ENCODE data around the gene AGAP3. TPM values are rescaled to one million over a fixed set of nuclear protein-coding genes. Genes with fewer than 3 reads are reported as not detected.

The AGAP3 gene
- total RNA-seq, 1 experiment from 2014 or later, result 103 TPM

DNA sequence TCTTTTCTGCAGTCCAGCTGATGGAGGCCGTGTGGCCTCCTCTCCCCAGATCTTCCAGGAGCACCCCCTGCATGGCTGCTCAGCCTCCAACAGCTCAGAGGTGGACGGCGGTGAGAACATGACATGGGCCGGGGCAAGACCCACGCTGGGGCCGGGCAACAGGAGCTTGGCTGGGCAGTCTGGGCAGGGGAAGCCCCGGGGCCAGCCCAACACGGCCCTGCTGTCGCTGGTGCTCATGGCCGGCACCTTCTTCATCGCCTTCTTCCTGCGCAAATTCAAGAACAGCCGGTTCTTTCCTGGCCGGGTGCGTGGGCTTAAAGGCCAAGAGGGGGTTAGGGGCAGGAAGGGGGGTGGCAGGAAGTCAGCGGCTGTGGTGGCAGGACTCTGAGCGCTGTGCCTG lies 12.3 kb upstream of the AGAP3 start:
- intact Hi-C loops (cut with micrococcal nuclease; ENCODE audit: unreplicated experiment) (no loop called here), in situ Hi-C loops (cut with HindIII; ENCODE audit: low pct_unique_long_range_greater_than_20kb, low sequenced_read_pairs) (no loop called here)
- H3K36me3 ChIP-seq (ENCODE audit: control insufficient read depth, insufficient read depth, low read length), result peaks cover 4% of the 10 kb centered on the region; the same call in 1 of the 2 replicates
- H3K4me1 ChIP-seq (ENCODE audit: control insufficient read depth, insufficient read depth, low read length), result peaks cover 37% of the 10 kb centered on the region
- H3K27ac ChIP-seq (ENCODE audit: low read length), result no peak overlapping the region
- no peak overlapping the region for H3K4me3 ChIP-seq (ENCODE audit: low read depth in 2 of 2, low read length in 2 of 2)
- no peaks in the 10 kb centered on the region for H3K27me3 ChIP-seq (ENCODE audit: control insufficient read depth, insufficient read depth, low read length)
- CTCF ChIA-PET, result interaction anchor here (0.7 kb wide), 1 partner anchor 12 kb away, joined by 3 read pairs; no protein-coding TSS in a partner anchor
- no TSS peak for BruUV-seq (replicated peaks)
- TF ChIP-seq, protein P1, sequence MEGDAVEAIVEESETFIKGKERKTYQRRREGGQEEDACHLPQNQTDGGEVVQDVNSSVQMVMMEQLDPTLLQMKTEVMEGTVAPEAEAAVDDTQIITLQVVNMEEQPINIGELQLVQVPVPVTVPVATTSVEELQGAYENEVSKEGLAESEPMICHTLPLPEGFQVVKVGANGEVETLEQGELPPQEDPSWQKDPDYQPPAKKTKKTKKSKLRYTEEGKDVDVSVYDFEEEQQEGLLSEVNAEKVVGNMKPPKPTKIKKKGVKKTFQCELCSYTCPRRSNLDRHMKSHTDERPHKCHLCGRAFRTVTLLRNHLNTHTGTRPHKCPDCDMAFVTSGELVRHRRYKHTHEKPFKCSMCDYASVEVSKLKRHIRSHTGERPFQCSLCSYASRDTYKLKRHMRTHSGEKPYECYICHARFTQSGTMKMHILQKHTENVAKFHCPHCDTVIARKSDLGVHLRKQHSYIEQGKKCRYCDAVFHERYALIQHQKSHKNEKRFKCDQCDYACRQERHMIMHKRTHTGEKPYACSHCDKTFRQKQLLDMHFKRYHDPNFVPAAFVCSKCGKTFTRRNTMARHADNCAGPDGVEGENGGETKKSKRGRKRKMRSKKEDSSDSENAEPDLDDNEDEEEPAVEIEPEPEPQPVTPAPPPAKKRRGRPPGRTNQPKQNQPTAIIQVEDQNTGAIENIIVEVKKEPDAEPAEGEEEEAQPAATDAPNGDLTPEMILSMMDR (IDR thresholded peaks at IDR 0.05), result no peak
- TF ChIP-seq SIN3A (IDR thresholded peaks at IDR 0.05; ENCODE audit: borderline replicate concordance, insufficient read depth, low read depth, low read length) (no peak), POLR2AphosphoS5 (IDR thresholded peaks at IDR 0.05; ENCODE audit: low read depth, low read length) (no peak), TCF7L2 (IDR thresholded peaks at IDR 0.05; ENCODE audit: low read depth, low read length) (no peak)
- TF ChIP-seq, protein P2, sequence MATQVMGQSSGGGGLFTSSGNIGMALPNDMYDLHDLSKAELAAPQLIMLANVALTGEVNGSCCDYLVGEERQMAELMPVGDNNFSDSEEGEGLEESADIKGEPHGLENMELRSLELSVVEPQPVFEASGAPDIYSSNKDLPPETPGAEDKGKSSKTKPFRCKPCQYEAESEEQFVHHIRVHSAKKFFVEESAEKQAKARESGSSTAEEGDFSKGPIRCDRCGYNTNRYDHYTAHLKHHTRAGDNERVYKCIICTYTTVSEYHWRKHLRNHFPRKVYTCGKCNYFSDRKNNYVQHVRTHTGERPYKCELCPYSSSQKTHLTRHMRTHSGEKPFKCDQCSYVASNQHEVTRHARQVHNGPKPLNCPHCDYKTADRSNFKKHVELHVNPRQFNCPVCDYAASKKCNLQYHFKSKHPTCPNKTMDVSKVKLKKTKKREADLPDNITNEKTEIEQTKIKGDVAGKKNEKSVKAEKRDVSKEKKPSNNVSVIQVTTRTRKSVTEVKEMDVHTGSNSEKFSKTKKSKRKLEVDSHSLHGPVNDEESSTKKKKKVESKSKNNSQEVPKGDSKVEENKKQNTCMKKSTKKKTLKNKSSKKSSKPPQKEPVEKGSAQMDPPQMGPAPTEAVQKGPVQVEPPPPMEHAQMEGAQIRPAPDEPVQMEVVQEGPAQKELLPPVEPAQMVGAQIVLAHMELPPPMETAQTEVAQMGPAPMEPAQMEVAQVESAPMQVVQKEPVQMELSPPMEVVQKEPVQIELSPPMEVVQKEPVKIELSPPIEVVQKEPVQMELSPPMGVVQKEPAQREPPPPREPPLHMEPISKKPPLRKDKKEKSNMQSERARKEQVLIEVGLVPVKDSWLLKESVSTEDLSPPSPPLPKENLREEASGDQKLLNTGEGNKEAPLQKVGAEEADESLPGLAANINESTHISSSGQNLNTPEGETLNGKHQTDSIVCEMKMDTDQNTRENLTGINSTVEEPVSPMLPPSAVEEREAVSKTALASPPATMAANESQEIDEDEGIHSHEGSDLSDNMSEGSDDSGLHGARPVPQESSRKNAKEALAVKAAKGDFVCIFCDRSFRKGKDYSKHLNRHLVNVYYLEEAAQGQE (IDR thresholded peaks at IDR 0.05; ENCODE audit: insufficient read depth in 1 of 2, low read depth in 2 of 2, low read length in 1 of 2), result no peak
- ATAC-seq (no peak), DNase-seq (ENCODE audit: low read depth, low spot score) (no peak)
- POLR2A ChIA-PET, result no interaction called here
- H3K9me3 ChIP-seq (ENCODE audit: control insufficient read depth, insufficient read depth, low read depth, low read length), result no peaks in the 10 kb centered on the region

DNA sequence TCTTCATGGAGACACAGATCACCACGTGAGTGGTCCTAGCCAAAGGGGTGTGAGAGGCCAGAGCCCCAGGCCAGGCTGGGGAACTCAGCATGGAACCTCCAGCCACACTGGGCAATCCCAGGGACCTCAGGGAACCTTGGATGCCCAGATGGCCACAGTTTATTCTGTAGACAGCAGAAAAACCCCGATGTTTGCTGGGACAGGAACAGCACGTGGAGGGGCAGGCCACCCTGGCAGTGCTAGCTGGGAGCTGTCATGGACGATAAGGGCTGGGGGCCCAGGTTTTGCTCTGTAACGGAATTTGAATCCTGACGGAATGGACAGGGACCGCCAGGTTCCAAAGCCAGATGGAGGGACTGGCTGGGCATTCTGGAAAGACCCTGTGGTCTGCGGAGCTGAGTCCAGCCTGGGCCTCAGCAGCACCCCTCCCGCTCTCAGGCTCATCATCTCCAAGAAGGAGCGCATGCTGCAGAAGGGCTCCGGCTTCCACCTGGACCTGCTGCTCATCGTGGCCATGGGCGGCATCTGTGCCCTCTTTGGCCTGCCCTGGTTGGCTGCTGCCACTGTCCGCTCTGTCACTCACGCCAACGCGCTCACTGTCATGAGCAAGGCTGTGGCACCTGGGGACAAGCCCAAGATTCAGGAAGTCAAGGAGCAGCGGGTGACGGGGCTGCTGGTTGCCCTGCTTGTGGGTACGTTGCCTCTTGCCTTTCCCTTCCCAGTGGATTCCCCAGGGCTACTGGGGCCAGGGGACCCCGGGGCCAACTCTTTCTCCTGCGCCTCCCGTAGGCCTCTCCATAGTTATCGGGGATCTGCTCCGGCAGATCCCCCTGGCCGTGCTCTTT lies 11.2 kb upstream of the AGAP3 start:
- no TSS peak for BruUV-seq (replicated peaks)
- no peak overlapping the region for H3K27ac ChIP-seq (ENCODE audit: low read length)
- H3K9me3 ChIP-seq (ENCODE audit: control insufficient read depth, insufficient read depth, low read depth, low read length), result no peaks in the 10 kb centered on the region
- ATAC-seq, result no peak
- H3K27me3 ChIP-seq (ENCODE audit: control insufficient read depth, insufficient read depth, low read length), result no peaks in the 10 kb centered on the region
- intact Hi-C loops (cut with micrococcal nuclease; ENCODE audit: unreplicated experiment), result loop anchor here (5.0 kb wide), 1 partner anchor 37 kb away; no protein-coding TSS in a partner anchor
- TF ChIP-seq, protein P1 (IDR thresholded peaks at IDR 0.05), result no peak
- TF ChIP-seq POLR2AphosphoS5 (IDR thresholded peaks at IDR 0.05; ENCODE audit: low read depth, low read length), result no peak; the same call in 1 of the 2 replicates
- TF ChIP-seq TCF7L2 (IDR thresholded peaks at IDR 0.05; ENCODE audit: low read depth, low read length), result no peak
- TF ChIP-seq, protein P2 (IDR thresholded peaks at IDR 0.05; ENCODE audit: insufficient read depth in 1 of 2, low read depth in 2 of 2, low read length in 1 of 2), result no peak
- no peak for TF ChIP-seq SIN3A (IDR thresholded peaks at IDR 0.05; ENCODE audit: borderline replicate concordance, insufficient read depth, low read depth, low read length)
- in situ Hi-C loops (cut with HindIII; ENCODE audit: low pct_unique_long_range_greater_than_20kb, low sequenced_read_pairs), result no loop called here
- peaks cover 3% of the 10 kb centered on the region; the same call in 1 of the 2 replicates for H3K36me3 ChIP-seq (ENCODE audit: control insufficient read depth, insufficient read depth, low read length)
- peaks cover 44% of the 10 kb centered on the region for H3K4me1 ChIP-seq (ENCODE audit: control insufficient read depth, insufficient read depth, low read length)
- H3K4me3 ChIP-seq (ENCODE audit: low read depth in 2 of 2, low read length in 2 of 2), result no peak overlapping the region
- POLR2A ChIA-PET, result no interaction called here
- CTCF ChIA-PET, result no interaction called here
- DNase-seq (ENCODE audit: low read depth, low spot score), result no peak

All from Panc1 (cell line).